Stomach (tissue), 9 donors: ENCODE measurements around the gene NUDT6. TPM values are rescaled to one million over a fixed set of nuclear protein-coding genes. Genes with fewer than 3 reads are reported as not detected.
A peak's percentile ranks its signal among the peaks of the same experiment; 100 is the strongest.

Source experiments
- DNase-seq, 2 donors: peaks; one replicate each; pipeline versions ENCODE4 v3.0.0 to v3.0.0-alpha.2; 2013 to 2019
- H3K27ac ChIP-seq, 5 donors: fragments of 200-600 bp in 4 of 5; sonication (generic) in 4 of 5; one replicate each; pipeline ENCODE4 v1.5.1; 2013 to 2019; ENCODE audit warnings: mild to moderate bottlenecking in 1 of 5, moderate library complexity in 1 of 5
- H3K27me3 ChIP-seq, 3 donors: fragments of 200-600 bp; sonication (generic); one replicate each; pipeline ENCODE4 v1.5.1; 2017 to 2019; ENCODE audit warnings: mixed run types in 1 of 3
- H3K36me3 ChIP-seq, 4 donors: fragments of 200-600 bp; sonication (generic); 1 replicate in 3 of 4; 2 replicates in 1 of 4; pipeline ENCODE4 v1.5.1; 2016 to 2019
- H3K4me1 ChIP-seq, 4 donors: fragments of 200-600 bp; sonication (generic); one replicate each; pipeline ENCODE4 v1.5.1; 2016 to 2019
- H3K4me3 ChIP-seq, 4 donors: fragments of 200-600 bp; sonication (generic) in 3 of 4; one replicate each; pipeline ENCODE4 v1.5.1; 2016 to 2019; ENCODE audit warnings: mild to moderate bottlenecking in 1 of 4
- H3K9me3 ChIP-seq, 4 donors: fragments of 200-600 bp; sonication (generic); one replicate each; pipeline ENCODE4 v1.5.1; 2016 to 2019
- EP300 ChIP-seq: sonication (generic); formaldehyde crosslinking; IDR thresholded peaks from one replicate; pipeline ENCODE4 v1.6.1; 2017; ENCODE audit warnings: antibody characterized with exemption
- POLR2A ChIP-seq, 4 donors: fragments of 450-650 bp; IDR thresholded peaks; one replicate each; pipeline ENCODE4 v1.6.1; 2016; ENCODE audit warnings: antibody characterized with exemption in 4 of 4, control low read depth in 2 of 4, mild to moderate bottlenecking in 1 of 4, moderate library complexity in 1 of 4
- POLR2AphosphoS5 ChIP-seq, 3 donors: sonication (generic); formaldehyde crosslinking; IDR thresholded peaks; one replicate each; pipeline ENCODE4 v1.6.1; 2016; ENCODE audit warnings: antibody characterized with exemption in 3 of 3
- WGBS, 5 donors: extraction: QIAGEN DNeasy Blood & Tissue Kit in 3 of 5; methylation state at CpG; one replicate each; pipeline versions ENCODE4 v1.1.5 to v1.1.7; 2013 to 2018; 5-methylcytosine and 5-hydroxymethylcytosine counted together
- intact Hi-C: fragments of 100-400 bp; cut with DNase I; formaldehyde crosslinking; loops from one replicate; pipeline ENCODE4 v1.15.1; 2023; ENCODE audit warnings: low total_unique reads
- polyA plus RNA-seq, 3 donors: library from polyadenylated mRNA; stranded (reverse); fragments of 200-250 nt; gene quantifications; one replicate each; pipeline ENCODE4 v1.2.3, GENCODE V29; 2013
- total RNA-seq, 5 donors: library from RNA; depleted of rRNA; stranded (reverse); fragments of >200 nt; gene quantifications; one replicate each; pipeline versions ENCODE4 v1.1.0 to v1.2.3, GENCODE V29; 2014 to 2016
- TF ChIP-seq, protein P1 (sequence below), 7 experiments: fragments of 450-650 bp in 4 of 7; fragments of 200-600 bp in 3 of 7; sonication (generic) in 3 of 7; IDR thresholded peaks; one replicate each; pipeline ENCODE4 v1.5.1; 2016 to 2019; ENCODE audit warnings: antibody characterized with exemption in 7 of 7, control low read depth in 2 of 7, mild to moderate bottlenecking in 1 of 7
- donor health status: healthy with polysubstance abuse.
- donor health status: Bipolar disorder and iron deficiency.
- donor health status: healthy.

Gene NUDT6
- total and polyA plus RNA-seq, 8 donors = 0.58 to 10.5 (median 5.7) TPM; not detected in 1

DNA sequence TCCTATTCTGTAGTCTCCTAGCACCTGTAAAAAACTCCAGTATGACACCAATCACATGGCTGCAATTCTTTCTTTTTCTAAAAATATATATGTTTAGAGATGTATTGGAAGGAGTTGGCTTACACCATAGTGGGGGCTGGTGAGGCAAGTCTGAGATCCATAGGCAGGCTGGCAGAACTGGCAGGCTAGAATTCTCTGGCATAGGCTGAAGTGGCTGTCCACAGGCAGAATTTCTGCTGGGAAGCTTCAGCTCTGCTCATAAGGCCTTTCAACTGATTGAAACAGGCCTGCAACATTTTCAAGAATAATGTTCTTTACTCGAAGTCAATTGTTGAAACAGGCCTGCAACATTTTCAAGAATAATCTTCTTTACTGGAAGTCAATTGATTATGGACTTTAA lies 58.8 kb downstream of the NUDT6 start:
- Histone ChIP-seq H3K4me3 (no peak overlapping the region), H3K27ac (no peak overlapping the region), H3K27me3 (no peaks in the 10 kb centered on the region), H3K4me1 (peaks cover 0 to 14% (median under 1%) of the 10 kb centered on the region in 4 donors), H3K36me3 (no peaks in the 10 kb centered on the region), H3K9me3 (no peaks in the 10 kb centered on the region)
- no peak for TF ChIP-seq EP300
- TF ChIP-seq POLR2AphosphoS5 (IDR thresholded peaks at IDR 0.05) = no peak
- TF ChIP-seq, protein P1, sequence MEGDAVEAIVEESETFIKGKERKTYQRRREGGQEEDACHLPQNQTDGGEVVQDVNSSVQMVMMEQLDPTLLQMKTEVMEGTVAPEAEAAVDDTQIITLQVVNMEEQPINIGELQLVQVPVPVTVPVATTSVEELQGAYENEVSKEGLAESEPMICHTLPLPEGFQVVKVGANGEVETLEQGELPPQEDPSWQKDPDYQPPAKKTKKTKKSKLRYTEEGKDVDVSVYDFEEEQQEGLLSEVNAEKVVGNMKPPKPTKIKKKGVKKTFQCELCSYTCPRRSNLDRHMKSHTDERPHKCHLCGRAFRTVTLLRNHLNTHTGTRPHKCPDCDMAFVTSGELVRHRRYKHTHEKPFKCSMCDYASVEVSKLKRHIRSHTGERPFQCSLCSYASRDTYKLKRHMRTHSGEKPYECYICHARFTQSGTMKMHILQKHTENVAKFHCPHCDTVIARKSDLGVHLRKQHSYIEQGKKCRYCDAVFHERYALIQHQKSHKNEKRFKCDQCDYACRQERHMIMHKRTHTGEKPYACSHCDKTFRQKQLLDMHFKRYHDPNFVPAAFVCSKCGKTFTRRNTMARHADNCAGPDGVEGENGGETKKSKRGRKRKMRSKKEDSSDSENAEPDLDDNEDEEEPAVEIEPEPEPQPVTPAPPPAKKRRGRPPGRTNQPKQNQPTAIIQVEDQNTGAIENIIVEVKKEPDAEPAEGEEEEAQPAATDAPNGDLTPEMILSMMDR (IDR thresholded peaks at IDR 0.05) = no peak
- intact Hi-C loops = no loop called here
- 38 to 82% (median 74%) methylated on average over 1 of the region's 1 CpG for WGBS, 5 donors
- peak in 1 of 2 donors; percentile 8 for DNase-seq

DNA sequence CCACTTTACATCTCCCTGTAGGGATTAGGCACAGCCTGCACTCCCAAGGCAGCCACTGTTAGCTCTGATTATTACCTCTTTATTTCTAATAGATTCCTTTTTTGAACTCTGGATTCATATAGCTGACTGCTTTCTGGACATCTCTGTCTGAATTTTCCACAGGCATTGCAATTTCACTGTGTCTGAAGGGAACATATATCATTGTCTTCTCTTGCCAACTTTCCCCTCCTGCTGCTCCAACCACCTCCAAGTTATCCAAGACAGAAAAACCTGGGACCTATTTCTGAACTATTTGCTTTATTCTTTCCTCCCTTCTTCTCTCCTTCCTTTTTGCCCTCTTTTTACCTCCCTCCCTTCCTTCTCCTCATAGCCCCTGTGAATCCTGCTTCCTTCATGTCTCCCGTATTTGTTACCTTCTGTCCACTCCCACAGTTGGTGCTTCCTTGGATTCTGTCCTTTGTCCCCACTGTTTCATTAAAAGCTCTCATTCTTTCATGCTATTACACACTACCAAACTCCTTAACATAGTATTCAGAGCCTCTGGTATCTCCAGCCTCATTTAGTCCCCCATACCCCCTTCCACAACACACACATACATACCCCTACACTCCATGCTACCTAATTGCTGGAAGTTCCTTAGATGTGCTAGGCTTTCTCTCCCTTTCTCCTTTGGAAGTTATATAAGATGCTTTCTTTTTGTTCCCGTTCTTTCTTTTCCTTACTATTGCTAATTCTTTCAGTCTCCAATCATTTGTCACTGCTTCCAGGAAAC lies 61.0 kb downstream of the NUDT6 start:
- Histone ChIP-seq H3K36me3 (no peaks in the 10 kb centered on the region), H3K27ac (no peak overlapping the region), H3K4me3 (no peak overlapping the region), H3K27me3 (no peaks in the 10 kb centered on the region), H3K4me1 (peaks cover 0 to 14% (median 5%) of the 10 kb centered on the region in 4 donors), H3K9me3 (no peaks in the 10 kb centered on the region)
- intact Hi-C loops = no loop called here
- DNase-seq = no peak
- TF ChIP-seq EP300 = no peak
- no peak for TF ChIP-seq POLR2AphosphoS5 (IDR thresholded peaks at IDR 0.05)
- TF ChIP-seq, protein P1 (IDR thresholded peaks at IDR 0.05) = no peak
- TF ChIP-seq POLR2A (IDR thresholded peaks at IDR 0.05) = no peak
- WGBS, 5 donors = 65 to 92% (median 83%) methylated on average over 2 of the region's 2 CpGs

DNA sequence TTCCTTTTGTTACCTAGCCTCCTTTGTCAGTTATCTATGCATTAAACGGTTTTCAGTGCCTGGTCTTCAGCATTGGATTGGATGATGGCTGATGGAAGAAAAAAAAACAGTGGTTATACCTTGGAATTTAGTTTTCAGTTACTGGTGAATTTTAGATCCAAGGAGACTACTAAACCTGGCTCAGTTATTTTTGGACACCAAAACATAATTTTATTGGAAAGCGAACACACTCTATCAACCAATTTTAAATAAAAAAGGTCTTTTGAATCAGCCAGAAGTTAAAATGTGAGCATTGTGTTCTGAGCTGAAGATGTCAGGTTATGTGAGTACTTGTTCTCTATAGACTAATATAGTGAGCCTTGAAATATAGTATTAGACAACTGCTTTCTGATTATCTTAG lies 63.7 kb downstream of the NUDT6 start:
- H3K4me3 ChIP-seq = no peak overlapping the region
- H3K9me3 ChIP-seq = no peaks in the 10 kb centered on the region
- no peak for DNase-seq
- no peaks in the 10 kb centered on the region for H3K27me3 ChIP-seq
- TF ChIP-seq, protein P1 (IDR thresholded peaks at IDR 0.05) = no peak
- TF ChIP-seq POLR2AphosphoS5 (IDR thresholded peaks at IDR 0.05) = no peak
- TF ChIP-seq EP300 = no peak
- TF ChIP-seq POLR2A (IDR thresholded peaks at IDR 0.05) = no peak
- intact Hi-C loops = no loop called here
- 74 to 83% (median 79%) methylated on average over 2 of the region's 2 CpGs for whole genome bisulfite sequencing, 5 donors
- H3K4me1 ChIP-seq = peaks cover 0 to 32% (median 14%) of the 10 kb centered on the region in 4 donors
- H3K36me3 ChIP-seq = no peaks in the 10 kb centered on the region
- no peak overlapping the region for H3K27ac ChIP-seq

DNA sequence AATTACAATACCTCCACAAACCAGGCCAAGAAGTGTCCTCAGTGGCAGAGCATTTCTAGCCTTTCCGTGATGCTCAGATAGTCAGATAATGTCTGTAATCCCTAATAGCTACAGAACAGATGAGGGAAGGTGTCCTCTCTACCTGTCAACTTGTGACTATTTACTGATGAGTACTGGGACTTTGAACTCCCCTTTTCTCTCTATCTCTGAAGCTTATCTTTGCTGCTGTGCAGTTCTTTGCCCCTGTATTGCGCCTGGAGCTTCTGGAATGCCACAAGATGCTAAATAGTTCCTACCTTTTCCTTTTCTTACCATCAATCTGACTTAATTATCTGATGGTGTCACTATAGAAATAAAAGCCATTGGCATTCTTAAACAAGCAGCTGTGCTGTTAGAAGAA lies 65.2 kb downstream of the NUDT6 start:
- TF ChIP-seq POLR2AphosphoS5 (IDR thresholded peaks at IDR 0.05) (no peak), POLR2A (IDR thresholded peaks at IDR 0.05) (no peak), EP300 (no peak)
- TF ChIP-seq, protein P1 (IDR thresholded peaks at IDR 0.05) = no peak

More for the DNA sequence above, 65.2 kb downstream of the NUDT6 start:
- Histone ChIP-seq H3K36me3 (no peaks in the 10 kb centered on the region), H3K4me3 (no peak overlapping the region), H3K27me3 (no peaks in the 10 kb centered on the region), H3K4me1 (peaks cover 0 to 29% (median 13%) of the 10 kb centered on the region in 4 donors), H3K27ac (no peak overlapping the region), H3K9me3 (no peaks in the 10 kb centered on the region)
- WGBS, 5 donors = 72 to 92% (median 73%) methylated on average over 2 of the region's 2 CpGs
- intact Hi-C loops = no loop called here
- DNase-seq = no peak
